OCI-LY1 (cell line): Measurements from ENCODE around the gene COL20A1.

Experiments
- CTCF ChIP-seq: fragments of 200-600 bp; sonication (generic), shearing (Covaris generic); IDR thresholded peaks from 2 replicates; pipeline ENCODE4 v1.5.1; 2017; ENCODE audit warnings: mild to moderate bottlenecking, antibody characterized with exemption, low read length, moderate library complexity, mixed read lengths
- EZH2 ChIP-seq: fragments of 200-600 bp; sonication (generic), shearing (Covaris generic); IDR thresholded peaks from 2 replicates; pipeline ENCODE4 v1.8.0; 2017; ENCODE audit warnings: borderline replicate concordance, mixed run types, mild to moderate bottlenecking, antibody characterized with exemption, low read length, moderate library complexity, mixed read lengths

GRCh38 chr20:63281742-63282665, 11.0 kb upstream of the COL20A1 start:
- TF ChIP-seq CTCF (no peak), EZH2 (no peak)
